IMR-90 (cell line): Measurements from ENCODE around the gene EIF2AK2. TPM values are rescaled to one million over a fixed set of nuclear protein-coding genes. Genes with fewer than 3 reads are reported as not detected.
A peak's percentile ranks its signal among the peaks of the same experiment; 100 is the strongest.

ENCODE experiments used
- ATAC-seq: fragments of 200-7000 bp; cut with Tn5 transposase; 2 replicates; pipeline ENCODE4 v1.9.1; 2020; ENCODE audit warnings: low read depth, mild to moderate bottlenecking, moderate library complexity
- BruUV-seq: library from RNA; stranded (reverse); fragments of 400-500 nt; replicated peaks from 2 replicates; lab custom pipeline; 2021; lab: Mats Ljungman, UMichigan
- CTCF ChIA-PET: fragments of 300-600 bp; formaldehyde crosslinking; extraction: SDS; loops from one replicate; lab custom pipeline; 2021; ENCODE audit warnings: antibody characterized with exemption; lab: Yijun Ruan, JAX
- POLR2A ChIA-PET: fragments of 300-600 bp; sonication (Branson Sonifier 250); formaldehyde crosslinking; loops from one replicate; lab custom pipeline; 2022; ENCODE audit warnings: antibody characterized with exemption; ENCODE audit not compliant: unreplicated experiment; lab: Charles Lee
- DNase-seq: peaks from one replicate; pipeline ENCODE4 v3.0.0; 2013
- H2AFZ ChIP-seq: replicated peaks from 2 replicates; pipeline ENCODE3; 2013; ENCODE audit warnings: low read length, mild to moderate bottlenecking; ENCODE audit not compliant: poor library complexity
- H2AK5ac ChIP-seq: 2 replicates; pipeline ENCODE4 v1.6.1; 2013; ENCODE audit warnings: low read depth, low read length, inconsistent platforms
- H2AK9ac ChIP-seq: replicated peaks from 2 replicates; pipeline ENCODE3; 2013; ENCODE audit warnings: mild to moderate bottlenecking, low read depth, low read length, moderate library complexity; ENCODE audit not compliant: poor library complexity
- H2BK120ac ChIP-seq: 2 replicates; pipeline ENCODE4 v1.6.1; 2013; ENCODE audit warnings: low read depth, low read length, inconsistent platforms
- H2BK15ac ChIP-seq: 3 replicates; pipeline ENCODE4 v1.6.1; 2013; ENCODE audit warnings: low read depth, low read length, inconsistent platforms
- H2BK20ac ChIP-seq: 2 replicates; pipeline ENCODE4 v1.6.1; 2013; ENCODE audit warnings: low read depth, mild to moderate bottlenecking, inconsistent platforms, low read length, moderate library complexity
- H2BK5ac ChIP-seq: 2 replicates; pipeline ENCODE4 v1.6.1; 2013; ENCODE audit warnings: mild to moderate bottlenecking, low read depth, low read length, inconsistent platforms; ENCODE audit not compliant: poor library complexity, severe bottlenecking
- H3K14ac ChIP-seq: replicated peaks from 2 replicates; pipeline ENCODE4 v1.6.1; 2013; ENCODE audit warnings: low read depth, low read length, inconsistent platforms
- H3K18ac ChIP-seq: 2 replicates; pipeline ENCODE4 v1.6.1; 2013; ENCODE audit warnings: low read depth, low read length, control low read depth
- H3K23ac ChIP-seq: 2 replicates; pipeline ENCODE4 v1.6.1; 2013; ENCODE audit warnings: low read depth, low read length, inconsistent platforms
- H3K27ac ChIP-seq: 2 replicates; pipeline ENCODE4 v1.5.1; 2013; ENCODE audit warnings: mild to moderate bottlenecking, control low read depth, low read length; ENCODE audit not compliant: insufficient read depth
- H3K27me3 ChIP-seq: 2 replicates; pipeline ENCODE4 v1.6.1; 2013; ENCODE audit warnings: low read length; ENCODE audit not compliant: control insufficient read depth, insufficient read depth
- H3K36me3 ChIP-seq: 2 replicates; pipeline ENCODE4 v1.6.1; 2013; ENCODE audit warnings: low read length, mixed read lengths; ENCODE audit not compliant: control insufficient read depth, insufficient read depth
- H3K4ac ChIP-seq: 2 replicates; pipeline ENCODE4 v1.6.1; 2013; ENCODE audit warnings: low read depth, low read length, inconsistent platforms
- H3K4me1 ChIP-seq: 2 replicates; pipeline ENCODE4 v1.6.1; 2013; ENCODE audit warnings: low read length, mixed read lengths; ENCODE audit not compliant: control insufficient read depth, insufficient read depth
- H3K4me2 ChIP-seq: 2 replicates; pipeline ENCODE4 v1.6.1; 2013; ENCODE audit warnings: low read depth, mild to moderate bottlenecking, control low read depth, low read length, moderate library complexity
- H3K4me3 ChIP-seq: 2 replicates; pipeline ENCODE4 v1.5.1; 2013; ENCODE audit warnings: low read depth, mild to moderate bottlenecking, control low read depth, low read length, moderate library complexity; ENCODE audit not compliant: insufficient read depth
- H3K56ac ChIP-seq: 2 replicates; pipeline ENCODE4 v1.6.1; 2013; ENCODE audit warnings: low read length, inconsistent platforms; ENCODE audit not compliant: insufficient read depth; ENCODE audit errors: extremely low read depth
- H3K79me1 ChIP-seq, 2 experiments: 2 replicates each; pipeline ENCODE4 v1.6.1; 2013; ENCODE audit warnings: low read length in 2 of 2, inconsistent platforms in 1 of 2, low read depth in 1 of 2
- H3K9ac ChIP-seq: 2 replicates; pipeline ENCODE4 v1.6.1; 2013; ENCODE audit warnings: low read depth, low read length, control low read depth
- H3K9me1 ChIP-seq: 2 replicates; pipeline ENCODE4 v1.6.1; 2013; ENCODE audit warnings: low read length, inconsistent platforms; ENCODE audit not compliant: insufficient read depth
- H3K9me3 ChIP-seq: 2 replicates; pipeline ENCODE4 v1.6.1; 2013; ENCODE audit warnings: low read length; ENCODE audit not compliant: control insufficient read depth, insufficient read depth
- H4K20me1 ChIP-seq: 2 replicates; pipeline ENCODE4 v1.6.1; 2013; ENCODE audit warnings: low read length, inconsistent platforms; ENCODE audit not compliant: insufficient read depth
- H4K5ac ChIP-seq: 2 replicates; pipeline ENCODE4 v1.6.1; 2013; ENCODE audit warnings: mild to moderate bottlenecking, low read depth, low read length, control low read depth
- H4K8ac ChIP-seq, 2 experiments: 2 replicates each; pipeline ENCODE4 v1.6.1; 2013; ENCODE audit warnings: low read depth in 2 of 2, low read length in 2 of 2, control low read depth in 1 of 2, inconsistent platforms in 1 of 2
- H4K91ac ChIP-seq: 2 replicates; pipeline ENCODE4 v1.6.1; 2013; ENCODE audit warnings: low read depth, low read length, inconsistent platforms; ENCODE audit not compliant: insufficient read depth
- MXI1 ChIP-seq: IDR thresholded peaks from 2 replicates; pipeline ENCODE4 v1.6.1; 2012; ENCODE audit warnings: low read depth, mild to moderate bottlenecking, low read length, moderate library complexity, borderline replicate concordance
- NFE2L2 ChIP-seq: fragments of 150-350 bp; IDR thresholded peaks from 2 replicates; pipeline ENCODE4 v1.6.1; 2016; ENCODE audit warnings: low read depth, mild to moderate bottlenecking, low read length
- WGBS, 2 experiments: methylation state at CpG; one replicate each; pipeline versions ENCODE4 v1.1.5 to v1.1.7; 2013; ENCODE audit warnings: missing lambda C conversion rate in 2 of 2; ENCODE audit not compliant: insufficient read length in 1 of 2; ENCODE audit errors: extremely low coverage in 2 of 2; 5-methylcytosine and 5-hydroxymethylcytosine counted together
- dilution Hi-C: fragments of 300-500 bp; cut with HindIII; formaldehyde crosslinking; loops from one replicate; pipeline ENCODE4 v1.14.3; 2018; ENCODE audit warnings: low sequenced_read_pairs; ENCODE audit not compliant: unreplicated experiment
- in situ Hi-C: fragments of 300-500 bp; cut with MboI; formaldehyde crosslinking; loops from 3 replicates; pipeline ENCODE4 v1.14.3; 2019; ENCODE audit warnings: low sequenced_read_pairs, inconsistent platforms, mixed read lengths
- intact Hi-C: fragments of 100-400 bp; cut with micrococcal nuclease; formaldehyde crosslinking; loops from 2 replicates; pipeline ENCODE4 v1.10.0; 2022
- polyA plus RNA-seq, 3 experiments: library from polyadenylated mRNA; depleted of rRNA; stranded (reverse); fragments of >200 nt; gene quantifications; 2 replicates each; pipeline ENCODE4 v1.2.3, GENCODE V29; 2012; ENCODE audit warnings: low replicate concordance in 1 of 3
- total RNA-seq: library from RNA; depleted of rRNA; stranded (reverse); fragments of >200 nt; gene quantifications from 2 replicates; pipeline ENCODE4 v1.2.3, GENCODE V29; 2012
- TF ChIP-seq, protein P1 (sequence below): conservative IDR thresholded peaks from 2 replicates; pipeline ENCODE4 v1.5.1; 2012; ENCODE audit warnings: mild to moderate bottlenecking, low read depth, low read length, improper control_type of control experiment
- TF ChIP-seq, protein P2 (sequence below): fragments of 150-350 bp; IDR thresholded peaks from 2 replicates; pipeline ENCODE4 v1.6.1; 2016; ENCODE audit warnings: low read depth, mild to moderate bottlenecking, low read length, moderate library complexity, borderline replicate concordance

Gene EIF2AK2
- total and polyA plus RNA-seq, 2 of the 4 experiments (the other 2 are of a cell fraction) = 10.2 to 16.8 TPM

DNA sequence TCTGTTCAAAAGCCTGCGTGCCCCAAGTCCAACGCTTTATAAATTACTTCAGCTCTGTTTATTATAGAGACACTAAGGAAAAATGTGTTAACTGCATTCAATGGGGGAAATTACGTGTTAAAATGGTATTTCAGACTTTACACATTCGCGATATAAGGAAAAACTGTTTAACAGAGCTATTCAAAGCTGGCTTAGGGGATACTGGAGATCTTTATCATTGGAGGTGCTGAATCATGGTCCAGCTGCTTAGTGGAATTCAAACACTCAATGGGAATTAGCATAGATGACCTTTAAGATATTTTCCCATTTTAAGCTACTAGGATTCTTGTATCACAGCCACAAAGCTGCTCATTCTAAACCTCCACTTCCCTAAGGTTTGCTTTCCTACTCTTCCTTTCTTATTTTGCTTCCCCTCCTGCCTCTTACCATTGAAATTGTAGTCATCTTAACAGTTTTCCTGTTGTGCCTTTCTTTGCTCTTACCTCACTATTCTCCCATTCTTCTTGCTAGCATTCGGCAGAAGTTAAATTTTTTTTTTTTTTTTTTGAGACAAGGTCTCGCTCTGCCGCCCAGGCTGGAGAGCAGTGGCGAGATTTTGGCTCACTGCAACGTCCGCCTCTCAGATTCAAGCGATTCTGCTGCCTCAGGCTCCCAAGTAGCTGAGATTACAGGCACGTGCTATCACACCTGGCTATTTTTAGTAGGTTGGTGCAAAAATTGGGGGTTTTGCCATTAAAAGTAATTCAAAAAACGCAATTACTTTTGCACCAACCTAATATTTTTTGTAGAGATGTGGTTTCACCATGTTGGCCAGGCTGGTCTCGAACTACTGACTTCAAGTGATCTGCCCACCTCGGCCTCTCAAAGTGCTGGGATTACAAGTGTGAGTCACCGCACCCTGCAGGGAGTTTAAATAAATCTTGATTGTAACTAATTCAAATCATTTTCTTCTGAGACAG lies 25.2 kb upstream of the EIF2AK2 start:
- Histone ChIP-seq H3K4ac (no peak overlapping the region), H3K9me3 (no peaks in the 10 kb centered on the region), H3K79me1 (no peaks in the 10 kb centered on the region), H2AK9ac (no peak overlapping the region), H3K27me3 (no peaks in the 10 kb centered on the region; the same call in 1 of the 2 replicates), H4K5ac (peak overlapping the region; percentile 80; the same call in 1 of the 2 replicates), H2BK120ac (no peak overlapping the region), H2BK5ac (peak overlapping the region; percentile 74), H2AK5ac (no peak overlapping the region), H3K4me2 (peak overlapping the region; percentile 64; the same call in 1 of the 2 replicates), H2AFZ (no peak overlapping the region), H4K8ac (no peak overlapping the region), H3K56ac (no peak overlapping the region), H3K4me1 (peaks cover 3% of the 10 kb centered on the region), H3K9me1 (no peaks in the 10 kb centered on the region), H2BK20ac (no peak overlapping the region), H3K14ac (no peak overlapping the region; the same call in 1 of the 2 replicates), H4K91ac (no peak overlapping the region), H3K23ac (no peak overlapping the region), H4K20me1 (no peaks in the 10 kb centered on the region), H3K4me3 (no peak overlapping the region), H3K27ac (peak overlapping the region; percentile 80; the same call in 1 of the 2 replicates), H3K9ac (no peak overlapping the region), H3K18ac (peak overlapping the region; percentile 1; the same call in 1 of the 2 replicates), H2BK15ac (no peak overlapping the region), H3K36me3 (no peaks in the 10 kb centered on the region)
- BruUV-seq = no TSS peak
- in situ Hi-C loops (no loop called here), intact Hi-C loops (no loop called here), dilution Hi-C loops (no loop called here)
- peak; percentile 90 for ATAC-seq
- ChIA-PET POLR2A (interaction anchor here (0.7 kb wide), 1 partner anchor 138 kb away, joined by 10 read pairs; no protein-coding TSS in a partner anchor), CTCF (interaction anchor here (1.2 kb wide), 1 partner anchor 13 kb away, joined by 5 read pairs; no protein-coding TSS in a partner anchor)
- no CpG with 5 or more reads among the region's 17 CpGs for WGBS, 2 experiments
- DNase-seq = peak; percentile 66
- TF ChIP-seq, protein P1, sequence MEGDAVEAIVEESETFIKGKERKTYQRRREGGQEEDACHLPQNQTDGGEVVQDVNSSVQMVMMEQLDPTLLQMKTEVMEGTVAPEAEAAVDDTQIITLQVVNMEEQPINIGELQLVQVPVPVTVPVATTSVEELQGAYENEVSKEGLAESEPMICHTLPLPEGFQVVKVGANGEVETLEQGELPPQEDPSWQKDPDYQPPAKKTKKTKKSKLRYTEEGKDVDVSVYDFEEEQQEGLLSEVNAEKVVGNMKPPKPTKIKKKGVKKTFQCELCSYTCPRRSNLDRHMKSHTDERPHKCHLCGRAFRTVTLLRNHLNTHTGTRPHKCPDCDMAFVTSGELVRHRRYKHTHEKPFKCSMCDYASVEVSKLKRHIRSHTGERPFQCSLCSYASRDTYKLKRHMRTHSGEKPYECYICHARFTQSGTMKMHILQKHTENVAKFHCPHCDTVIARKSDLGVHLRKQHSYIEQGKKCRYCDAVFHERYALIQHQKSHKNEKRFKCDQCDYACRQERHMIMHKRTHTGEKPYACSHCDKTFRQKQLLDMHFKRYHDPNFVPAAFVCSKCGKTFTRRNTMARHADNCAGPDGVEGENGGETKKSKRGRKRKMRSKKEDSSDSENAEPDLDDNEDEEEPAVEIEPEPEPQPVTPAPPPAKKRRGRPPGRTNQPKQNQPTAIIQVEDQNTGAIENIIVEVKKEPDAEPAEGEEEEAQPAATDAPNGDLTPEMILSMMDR = no peak
- TF ChIP-seq NFE2L2 (peak; percentile 67; the same call in 1 of the 2 replicates), MXI1 (no peak)
- TF ChIP-seq, protein P2, sequence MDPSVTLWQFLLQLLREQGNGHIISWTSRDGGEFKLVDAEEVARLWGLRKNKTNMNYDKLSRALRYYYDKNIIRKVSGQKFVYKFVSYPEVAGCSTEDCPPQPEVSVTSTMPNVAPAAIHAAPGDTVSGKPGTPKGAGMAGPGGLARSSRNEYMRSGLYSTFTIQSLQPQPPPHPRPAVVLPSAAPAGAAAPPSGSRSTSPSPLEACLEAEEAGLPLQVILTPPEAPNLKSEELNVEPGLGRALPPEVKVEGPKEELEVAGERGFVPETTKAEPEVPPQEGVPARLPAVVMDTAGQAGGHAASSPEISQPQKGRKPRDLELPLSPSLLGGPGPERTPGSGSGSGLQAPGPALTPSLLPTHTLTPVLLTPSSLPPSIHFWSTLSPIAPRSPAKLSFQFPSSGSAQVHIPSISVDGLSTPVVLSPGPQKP = no peak
